ENCODE results near the gene HSPB2. TPM values are rescaled to one million over a fixed set of nuclear protein-coding genes. Genes with fewer than 3 reads are reported as not detected.

The HSPB2 gene
- total and polyA plus RNA-seq, 10 of the 15 experiments (the other 5 are each of a cell fraction or from before 2014, with no cell fraction given), result not detected

DNA sequence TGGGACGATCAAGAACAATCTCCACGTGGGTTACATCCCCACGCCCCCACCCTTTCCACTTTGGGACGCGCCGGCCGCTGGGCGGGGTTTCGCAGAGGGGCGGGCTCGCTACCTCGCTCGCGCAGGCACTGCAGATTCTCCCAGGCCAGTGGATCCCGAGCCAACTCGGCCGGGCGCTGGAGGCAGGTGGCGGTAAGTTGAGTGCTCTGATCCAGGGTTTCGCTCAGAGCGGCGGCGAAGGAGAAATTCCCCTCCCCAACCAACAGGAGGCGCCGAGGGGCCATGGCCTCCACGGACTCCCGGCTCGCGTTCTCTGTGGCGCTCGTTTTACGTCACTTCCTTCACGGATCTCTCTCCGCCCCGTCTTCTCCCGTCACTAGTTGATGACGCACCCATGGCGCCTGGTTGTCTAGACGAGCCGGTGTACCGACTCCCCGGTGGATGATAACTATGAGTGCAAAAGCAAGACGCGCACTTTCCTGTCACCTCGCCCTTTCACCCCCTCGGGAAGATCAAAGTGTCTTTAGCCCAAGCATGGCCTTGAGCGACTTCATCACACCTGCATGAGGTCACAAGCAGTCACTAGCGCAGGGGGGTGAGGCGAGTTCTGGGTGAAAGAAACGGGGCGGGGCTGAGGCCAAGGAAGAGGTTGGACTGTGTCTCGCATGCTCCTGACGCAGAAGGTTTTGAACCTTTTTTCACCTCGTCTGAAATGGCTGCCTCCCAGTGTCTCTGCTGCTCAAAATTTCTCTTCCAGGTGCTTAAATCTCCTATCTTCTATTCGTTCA lies 33.5 kb upstream of the HSPB2 start, which contains the start of the genes CFAP68 and FDXACB1 (continued):
- TF ChIP-seq RUNX3 (IDR thresholded peaks at IDR 0.05; ENCODE audit: low read length), result no peak; the same call in 1 of the 2 replicates
- TF ChIP-seq RAD51 (IDR thresholded peaks at IDR 0.05), result peak; percentile 51; the same call in 1 of the 2 replicates
- peak; percentile 27; the same call in 1 of the 2 replicates for TF ChIP-seq TCF12 (IDR thresholded peaks at IDR 0.05; ENCODE audit: low read depth, low read length)
- no peak for TF ChIP-seq ZBTB33 (IDR thresholded peaks at IDR 0.05)
- TF ChIP-seq, protein P1, sequence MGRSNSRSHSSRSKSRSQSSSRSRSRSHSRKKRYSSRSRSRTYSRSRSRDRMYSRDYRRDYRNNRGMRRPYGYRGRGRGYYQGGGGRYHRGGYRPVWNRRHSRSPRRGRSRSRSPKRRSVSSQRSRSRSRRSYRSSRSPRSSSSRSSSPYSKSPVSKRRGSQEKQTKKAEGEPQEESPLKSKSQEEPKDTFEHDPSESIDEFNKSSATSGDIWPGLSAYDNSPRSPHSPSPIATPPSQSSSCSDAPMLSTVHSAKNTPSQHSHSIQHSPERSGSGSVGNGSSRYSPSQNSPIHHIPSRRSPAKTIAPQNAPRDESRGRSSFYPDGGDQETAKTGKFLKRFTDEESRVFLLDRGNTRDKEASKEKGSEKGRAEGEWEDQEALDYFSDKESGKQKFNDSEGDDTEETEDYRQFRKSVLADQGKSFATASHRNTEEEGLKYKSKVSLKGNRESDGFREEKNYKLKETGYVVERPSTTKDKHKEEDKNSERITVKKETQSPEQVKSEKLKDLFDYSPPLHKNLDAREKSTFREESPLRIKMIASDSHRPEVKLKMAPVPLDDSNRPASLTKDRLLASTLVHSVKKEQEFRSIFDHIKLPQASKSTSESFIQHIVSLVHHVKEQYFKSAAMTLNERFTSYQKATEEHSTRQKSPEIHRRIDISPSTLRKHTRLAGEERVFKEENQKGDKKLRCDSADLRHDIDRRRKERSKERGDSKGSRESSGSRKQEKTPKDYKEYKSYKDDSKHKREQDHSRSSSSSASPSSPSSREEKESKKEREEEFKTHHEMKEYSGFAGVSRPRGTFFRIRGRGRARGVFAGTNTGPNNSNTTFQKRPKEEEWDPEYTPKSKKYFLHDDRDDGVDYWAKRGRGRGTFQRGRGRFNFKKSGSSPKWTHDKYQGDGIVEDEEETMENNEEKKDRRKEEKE (IDR thresholded peaks at IDR 0.05), result no peak
- TF ChIP-seq NKRF (conservative IDR thresholded peaks at IDR 0.05), result peak; percentile 77; the same call in 1 of the 2 replicates
- TF ChIP-seq, protein P2, sequence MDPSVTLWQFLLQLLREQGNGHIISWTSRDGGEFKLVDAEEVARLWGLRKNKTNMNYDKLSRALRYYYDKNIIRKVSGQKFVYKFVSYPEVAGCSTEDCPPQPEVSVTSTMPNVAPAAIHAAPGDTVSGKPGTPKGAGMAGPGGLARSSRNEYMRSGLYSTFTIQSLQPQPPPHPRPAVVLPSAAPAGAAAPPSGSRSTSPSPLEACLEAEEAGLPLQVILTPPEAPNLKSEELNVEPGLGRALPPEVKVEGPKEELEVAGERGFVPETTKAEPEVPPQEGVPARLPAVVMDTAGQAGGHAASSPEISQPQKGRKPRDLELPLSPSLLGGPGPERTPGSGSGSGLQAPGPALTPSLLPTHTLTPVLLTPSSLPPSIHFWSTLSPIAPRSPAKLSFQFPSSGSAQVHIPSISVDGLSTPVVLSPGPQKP (IDR thresholded peaks at IDR 0.05; ENCODE audit: low read depth, low read length), result no peak; the same call in 1 of the 2 replicates
- peak; percentile 57; the same call in 1 of the 2 replicates for TF ChIP-seq MAX (IDR thresholded peaks at IDR 0.05; ENCODE audit: low read depth, low read length)
- TF ChIP-seq CREM (IDR thresholded peaks at IDR 0.05; ENCODE audit: low read depth), result peak; percentile 100
- TF ChIP-seq MXI1 (IDR thresholded peaks at IDR 0.05; ENCODE audit: low read depth, low read length), result peak; percentile 73
- 0 out of 2 replicates have a peak, but pooled peaks have one; percentile 39 for TF ChIP-seq BACH1 (IDR thresholded peaks at IDR 0.05; ENCODE audit: borderline replicate concordance)
- TF ChIP-seq RELA (IDR thresholded peaks at IDR 0.05; ENCODE audit: borderline replicate concordance, partially characterized antibody), result peak; percentile 77
- TF ChIP-seq MYC (IDR thresholded peaks at IDR 0.05; ENCODE audit: insufficient read depth, insufficient read length, insufficient replicate concordance, low read length, severe bottlenecking), result peak; percentile 16
- no peak for TF ChIP-seq CEBPB (IDR thresholded peaks at IDR 0.05; ENCODE audit: borderline replicate concordance in 1 of 2, low read depth in 2 of 2, low read length in 2 of 2)
- no peak for TF ChIP-seq EZH2 (IDR thresholded peaks at IDR 0.05; ENCODE audit: borderline replicate concordance, control insufficient read depth, low read depth, low read length)
- TF ChIP-seq, protein P3, sequence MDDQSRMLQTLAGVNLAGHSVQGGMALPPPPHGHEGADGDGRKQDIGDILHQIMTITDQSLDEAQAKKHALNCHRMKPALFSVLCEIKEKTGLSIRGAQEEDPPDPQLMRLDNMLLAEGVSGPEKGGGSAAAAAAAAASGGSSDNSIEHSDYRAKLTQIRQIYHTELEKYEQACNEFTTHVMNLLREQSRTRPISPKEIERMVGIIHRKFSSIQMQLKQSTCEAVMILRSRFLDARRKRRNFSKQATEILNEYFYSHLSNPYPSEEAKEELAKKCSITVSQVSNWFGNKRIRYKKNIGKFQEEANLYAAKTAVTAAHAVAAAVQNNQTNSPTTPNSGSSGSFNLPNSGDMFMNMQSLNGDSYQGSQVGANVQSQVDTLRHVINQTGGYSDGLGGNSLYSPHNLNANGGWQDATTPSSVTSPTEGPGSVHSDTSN (IDR thresholded peaks at IDR 0.05; ENCODE audit: insufficient replicate concordance, low read depth, low read length), result no peak
- peak; percentile 82 for TF ChIP-seq YY1 (IDR thresholded peaks at IDR 0.05; ENCODE audit: low read depth, low read length)
- TF ChIP-seq SMARCA5 (IDR thresholded peaks at IDR 0.05), result peak; percentile 83; the same call in 1 of the 2 replicates
- peak; percentile 74 for TF ChIP-seq CHD2 (IDR thresholded peaks at IDR 0.05; ENCODE audit: borderline replicate concordance, low read depth, low read length)
